Stimulated activated CD4-positive, alpha-beta T cell treated with anti-CD3 and anti-CD28 coated beads, Interleukin-1b, Interleukin-23, amount 100 ng/mL, for 48 hours (primary cell): ENCODE results near the gene TMEM60.
"Not testable (repeated sequence)": the region's sequence is repeated elsewhere in the genome, so short reads cannot be mapped to it uniquely, and the experiment has no call there.

Experiments used
- DNase-seq: peaks from one replicate; pipeline ENCODE4 v3.0.0-alpha.2; 2020

TMEM60 gene

DNA sequence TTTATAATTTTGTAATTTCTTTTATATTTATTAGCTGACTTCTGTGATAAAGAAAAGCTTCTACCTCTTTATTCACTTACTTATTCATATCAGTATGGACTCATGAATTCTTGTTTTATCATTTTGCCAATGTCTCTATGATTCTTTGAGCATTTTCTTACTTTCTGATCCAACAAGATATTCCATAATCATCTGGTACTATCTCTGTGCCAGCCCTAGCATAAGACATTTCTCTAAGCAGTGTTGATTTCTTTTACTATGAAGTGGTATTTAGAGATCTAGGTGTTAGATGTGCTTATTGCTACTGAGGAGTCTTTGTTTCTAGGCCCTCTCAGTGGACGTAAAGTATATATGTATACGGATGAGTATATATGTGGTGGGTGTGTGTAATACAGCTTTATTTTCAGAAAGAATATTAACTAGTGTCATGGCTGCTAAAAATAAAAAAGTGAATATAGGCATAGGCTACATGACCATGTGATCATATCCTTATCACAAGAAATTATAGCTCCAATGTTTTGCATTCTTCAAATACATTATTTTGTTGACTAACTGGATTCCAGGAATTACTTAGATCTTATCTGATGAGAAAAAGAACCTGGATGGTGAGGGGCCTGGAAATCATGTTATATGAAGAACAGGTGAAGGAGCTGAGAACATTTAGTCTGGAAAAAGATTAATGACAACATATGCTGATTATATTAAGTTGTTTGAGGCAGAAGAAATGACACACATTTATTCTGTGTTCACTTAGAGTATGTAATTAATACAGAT lies 13.5 kb upstream of the TMEM60 start:
- no peak for DNase-seq

DNA sequence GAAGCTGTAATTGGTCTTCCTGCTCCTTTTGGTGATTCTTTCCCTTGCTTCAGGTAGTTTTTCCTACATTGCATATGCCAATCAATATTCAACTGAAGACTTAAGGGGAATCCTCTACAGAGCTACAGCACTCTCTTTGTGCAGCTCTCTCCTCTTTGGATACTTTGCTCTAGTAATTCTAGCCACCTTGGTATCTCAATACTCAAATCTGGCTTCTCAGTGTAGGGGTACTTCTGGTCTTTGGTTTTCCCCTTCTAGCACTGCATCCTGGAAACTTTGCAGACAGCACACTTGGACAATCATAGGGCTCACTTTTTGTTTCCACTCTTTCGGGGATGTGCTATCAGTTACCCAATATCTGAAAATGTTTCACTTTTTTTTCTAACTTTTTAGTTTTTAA lies 10.3 kb upstream of the TMEM60 start:
- no peak for DNase-seq

DNA sequence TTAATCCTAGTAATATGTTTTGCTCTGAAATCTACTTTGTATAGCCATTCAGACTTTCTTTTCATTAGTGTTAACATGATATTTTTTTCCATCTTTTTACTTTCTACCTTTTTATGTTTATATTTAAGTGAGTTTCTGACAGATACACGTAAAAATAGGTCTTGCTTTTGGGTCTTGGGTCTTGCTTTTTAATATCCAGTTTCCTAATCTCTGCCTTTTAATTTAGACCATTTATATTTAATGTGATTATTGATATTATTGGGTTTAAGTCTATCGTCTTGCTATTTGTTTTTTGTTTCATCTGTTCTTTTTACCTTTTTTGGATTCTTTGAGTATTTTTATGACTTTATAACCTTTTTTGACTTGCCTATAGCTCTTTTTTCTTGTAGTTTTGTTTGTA lies 8.2 kb upstream of the TMEM60 start:
- no peak for DNase-seq

DNA sequence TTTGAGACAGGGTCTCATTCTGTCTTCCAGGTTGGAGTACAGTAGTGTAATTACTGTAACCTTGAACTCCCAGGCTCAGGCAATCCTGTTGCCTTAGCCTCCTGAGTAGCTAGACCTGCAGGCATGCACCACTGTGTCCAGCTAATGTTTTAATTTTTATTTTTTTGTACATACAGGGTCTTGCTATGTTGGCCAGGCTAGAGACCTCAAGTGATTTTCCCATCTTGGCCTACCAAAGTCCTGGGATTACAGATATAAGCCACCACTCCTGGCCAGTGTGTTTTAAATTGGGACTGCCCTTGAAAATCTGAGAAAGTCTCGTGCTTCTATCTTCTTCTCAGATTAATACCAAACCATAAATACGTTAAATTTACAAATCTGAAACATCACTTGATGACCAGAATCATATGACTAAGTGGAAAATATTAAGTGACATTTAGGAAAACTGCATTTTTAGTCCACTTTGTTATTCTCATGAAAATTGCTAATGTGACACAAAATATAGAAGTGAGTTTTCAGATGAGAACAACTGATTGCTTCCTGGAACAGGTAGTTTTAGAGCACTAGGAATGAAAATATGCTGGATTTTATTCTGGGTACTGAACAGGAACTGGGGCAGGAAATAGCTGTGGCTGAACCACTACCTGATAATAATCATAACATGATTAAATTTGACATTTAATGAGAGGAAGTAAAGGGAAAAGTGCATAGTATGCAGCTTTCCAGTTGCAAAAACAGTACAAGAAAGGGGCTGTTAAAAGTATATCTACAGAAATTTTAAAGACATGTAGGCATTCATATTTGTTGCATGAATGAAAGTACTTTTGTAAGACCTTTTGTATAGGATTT lies 4.5 kb upstream of the TMEM60 start:
- DNase-seq, result no peak

DNA sequence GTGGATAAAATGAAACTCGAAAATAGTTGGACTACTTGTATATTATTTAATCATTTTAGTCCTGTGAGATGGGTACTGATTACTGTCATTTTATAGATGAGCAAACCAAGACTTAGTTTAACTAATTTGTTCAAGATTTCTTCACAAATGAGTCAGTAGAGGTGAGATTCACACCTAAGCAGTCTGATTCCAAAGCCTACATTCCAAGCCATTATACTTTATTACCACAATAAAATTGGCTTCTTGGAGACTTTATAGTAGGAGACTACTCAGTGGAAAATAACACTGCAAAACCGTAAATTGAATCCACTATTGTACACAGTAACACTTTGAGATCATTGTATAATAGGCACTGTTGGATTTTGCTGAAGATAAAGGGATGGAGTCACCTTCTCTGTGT lies 2.5 kb upstream of the TMEM60 start:
- DNase-seq, result no peak

DNA sequence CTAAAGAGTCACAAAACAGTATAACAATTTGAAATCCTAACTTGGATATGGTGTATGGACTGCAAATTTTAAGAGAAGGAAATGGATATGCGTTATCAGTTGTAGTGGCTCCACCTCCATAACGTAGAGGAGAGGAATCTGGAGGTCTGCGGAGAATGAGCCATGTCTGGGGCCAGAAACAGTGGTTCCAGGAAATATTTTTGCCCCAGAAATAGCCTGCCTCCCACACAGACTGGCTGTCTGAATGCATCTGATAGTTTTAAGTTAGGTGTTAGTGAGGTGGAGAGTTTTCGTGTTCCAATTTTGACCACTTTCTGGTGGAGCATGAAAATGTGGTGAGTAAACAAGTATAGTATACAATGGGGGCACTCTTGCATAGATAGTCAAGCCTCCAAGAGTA lies 1.9 kb upstream of the TMEM60 start:
- no peak for DNase-seq

DNA sequence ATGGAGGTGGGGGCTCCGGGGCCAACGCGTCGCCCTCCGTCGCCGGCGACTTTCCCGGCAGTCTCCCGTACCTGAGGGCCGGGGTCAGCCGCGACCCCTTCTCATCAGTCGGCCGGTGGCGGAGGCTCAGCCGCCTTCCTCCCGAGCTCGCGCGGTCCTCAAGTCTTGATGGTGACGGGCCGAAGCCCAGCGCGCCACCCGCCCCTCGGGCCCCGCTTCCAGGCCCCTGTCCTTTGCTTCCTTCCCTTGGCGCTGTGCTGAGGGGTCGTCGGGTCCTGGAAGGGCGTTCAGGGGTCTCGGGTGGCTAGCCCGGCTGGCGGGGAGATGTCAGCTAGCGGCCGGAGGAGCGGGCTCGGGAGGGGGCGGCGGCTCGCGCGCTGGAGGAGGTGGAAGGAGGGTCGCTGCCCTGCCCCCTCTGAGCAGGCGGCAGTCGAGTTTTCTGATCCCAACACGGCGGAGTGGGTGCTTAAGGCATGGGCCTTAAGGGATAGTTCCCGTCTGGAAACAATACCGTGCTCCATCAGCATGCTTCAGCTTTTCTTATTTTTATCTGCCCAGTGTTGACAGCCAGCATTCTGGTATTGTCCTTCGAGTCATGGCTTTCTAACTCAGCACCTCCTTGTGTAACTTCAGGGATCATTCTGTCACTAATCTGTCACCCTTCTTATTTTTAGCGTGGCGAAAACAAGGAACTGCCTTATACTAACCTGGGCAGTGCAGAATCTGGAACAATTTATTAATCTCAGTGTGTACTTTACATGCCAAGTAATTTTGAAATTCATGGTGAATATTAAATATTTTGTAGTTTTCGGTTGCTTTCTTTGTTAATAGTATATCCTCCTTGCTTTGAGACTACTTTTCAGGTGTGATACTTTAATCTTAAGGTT lies 1.1 kb upstream of the TMEM60 start:
- peak; percentile 21 for DNase-seq

DNA sequence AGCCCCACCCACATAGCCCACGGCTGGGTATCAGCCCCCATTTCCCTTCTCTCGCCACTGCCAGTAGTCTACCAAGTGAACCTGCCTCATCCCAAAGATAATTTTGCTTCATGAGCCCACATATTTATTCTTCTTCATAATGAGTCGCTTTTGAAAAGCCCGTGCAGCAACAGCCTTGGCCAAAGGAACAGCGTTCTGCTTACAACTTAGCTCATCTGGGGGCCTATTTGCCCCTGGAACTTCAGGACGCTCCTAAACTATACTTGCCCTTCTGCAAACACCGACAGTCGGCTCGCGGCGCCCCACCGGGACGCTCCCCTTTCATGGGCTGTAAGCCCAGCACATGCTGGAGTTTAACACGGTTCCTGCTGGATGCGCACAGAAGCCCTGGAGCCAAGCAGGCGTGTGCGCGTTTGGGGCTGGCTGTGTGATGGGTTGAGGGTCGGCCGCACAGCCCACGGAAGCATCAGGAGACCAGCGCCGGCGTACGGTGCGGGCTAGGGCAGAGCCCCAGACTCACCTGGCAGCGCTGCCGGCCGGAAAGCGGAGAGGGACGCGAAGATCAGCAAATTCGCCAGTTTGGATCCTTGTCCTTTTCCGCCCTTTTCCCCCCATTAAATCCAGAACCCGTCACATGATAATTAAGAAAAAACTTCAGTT lies 370 bp downstream of the TMEM60 start:
- DNase-seq, result no peak

DNA sequence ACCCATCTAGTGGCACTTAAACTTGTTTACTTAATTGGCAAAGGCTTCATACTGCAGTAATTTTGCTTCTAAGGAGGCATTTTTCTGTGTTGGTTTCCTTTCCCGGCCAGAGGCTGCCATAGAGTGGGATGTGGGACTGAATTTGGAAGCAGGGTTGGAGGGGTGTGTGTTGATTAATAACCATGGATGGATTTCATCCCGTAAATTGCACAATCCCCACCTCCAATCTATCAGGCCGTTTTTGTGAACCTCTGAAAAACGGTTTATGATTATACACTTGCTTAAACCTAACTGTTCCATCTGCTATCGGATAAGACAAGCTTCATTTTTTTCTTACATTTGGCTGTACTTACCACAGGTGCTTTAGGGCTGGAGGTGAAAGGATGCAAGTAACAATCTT lies 1.3 kb downstream of the TMEM60 start:
- no peak for DNase-seq

DNA sequence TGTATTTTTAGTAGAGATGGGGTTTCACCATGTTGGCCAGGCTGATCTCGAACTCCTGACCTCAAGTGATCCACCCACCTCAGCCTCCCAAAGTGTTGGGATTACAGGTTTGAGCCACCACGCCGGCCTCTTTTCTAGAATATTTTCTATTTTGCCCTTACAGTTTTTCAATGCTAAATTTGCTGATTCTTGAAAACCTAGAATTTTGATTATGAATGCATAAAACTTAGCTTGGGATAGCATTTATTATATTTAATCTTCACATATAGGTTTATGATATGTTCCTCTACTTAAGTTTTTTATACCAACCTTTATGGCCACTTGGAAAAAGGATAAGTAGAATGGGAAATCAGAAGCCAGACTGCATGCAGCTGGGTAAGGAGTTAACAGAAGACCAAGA lies 2.1 kb downstream of the TMEM60 start:
- DNase-seq, result no peak

DNA sequence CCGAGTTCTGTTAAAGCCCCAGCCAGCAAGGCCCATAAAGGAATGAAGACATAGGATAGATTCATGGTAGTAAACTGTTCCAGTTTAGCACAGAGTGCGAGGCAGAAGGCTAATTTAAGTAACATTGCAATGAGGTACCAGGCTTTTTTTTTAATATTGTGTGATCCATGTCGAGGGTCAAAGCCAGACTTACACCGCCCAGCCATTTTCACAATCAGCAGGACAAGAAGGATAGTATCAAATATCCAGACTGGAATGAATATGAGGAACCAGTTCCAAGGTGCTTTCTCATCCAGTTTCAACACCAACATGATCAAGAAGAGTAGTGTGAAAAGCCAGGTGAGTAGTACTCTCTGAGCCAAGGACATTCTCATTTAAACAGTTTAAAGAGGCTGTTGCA lies 4.2 kb downstream of the TMEM60 start:
- no peak for DNase-seq

DNA sequence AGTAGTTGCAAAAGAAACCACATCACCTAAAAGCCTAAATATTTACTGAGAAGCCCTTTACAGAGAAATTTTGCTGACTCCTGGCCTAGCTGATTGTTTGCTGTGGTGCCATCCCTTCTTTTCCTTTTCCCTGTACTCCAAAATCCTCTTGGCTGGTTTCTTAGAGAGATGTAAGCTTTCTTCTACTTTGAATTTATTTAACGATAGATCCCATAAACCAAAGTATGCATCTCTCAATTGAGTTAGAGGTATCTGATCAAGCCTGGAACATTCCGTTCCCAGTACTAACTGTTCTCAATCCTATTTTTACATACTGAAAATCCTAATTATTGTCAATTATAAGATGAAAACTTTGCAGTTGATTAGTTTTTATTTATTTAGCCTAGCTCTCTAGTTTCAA lies 6.3 kb downstream of the TMEM60 start:
- no peak for DNase-seq

DNA sequence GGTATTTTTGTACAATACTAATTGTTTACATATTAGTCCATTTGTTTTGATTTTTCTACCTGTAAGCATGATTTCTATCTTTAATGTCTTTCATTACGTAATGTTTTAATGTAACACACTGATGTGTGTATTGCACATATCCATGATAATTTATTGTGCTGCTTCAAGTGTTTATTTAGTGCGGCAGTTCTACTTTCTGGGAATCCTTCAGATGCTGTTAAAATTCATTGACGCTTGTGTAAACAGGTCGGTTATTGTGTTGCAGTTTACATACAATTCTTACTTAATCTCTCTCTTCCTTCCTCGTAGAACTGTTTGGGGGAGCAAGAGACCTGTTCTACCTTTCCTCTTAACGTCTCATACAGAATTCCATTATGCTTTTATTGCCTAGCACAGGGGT lies 6.9 kb downstream of the TMEM60 start:
- DNase-seq, result no peak

DNA sequence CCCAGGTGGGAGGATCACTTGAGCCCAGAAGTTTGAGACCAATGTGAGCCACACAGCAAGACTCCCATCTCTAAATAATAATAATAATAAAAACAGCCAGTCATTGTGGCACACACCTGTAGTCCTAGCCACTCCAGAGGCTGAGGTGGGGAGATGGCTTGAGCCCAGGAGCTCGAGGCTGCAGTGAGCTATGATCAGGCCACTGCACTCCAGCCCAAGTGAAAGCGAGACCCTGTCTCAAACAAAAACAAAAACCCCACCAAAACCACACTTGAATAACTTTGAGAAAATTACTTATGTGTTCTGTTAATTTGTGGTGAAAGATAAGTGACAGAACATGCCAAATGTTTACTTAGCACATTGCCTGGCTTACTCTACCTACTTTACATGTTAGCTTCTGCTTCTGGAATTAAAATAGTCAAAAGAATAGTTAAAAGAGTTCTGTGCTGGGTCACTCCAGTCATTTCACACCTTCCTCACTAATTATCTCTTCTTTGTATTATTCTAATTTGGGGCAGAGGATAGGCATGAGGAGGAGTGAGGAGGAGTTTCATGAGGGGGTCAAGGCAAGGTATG lies 9.8 kb downstream of the TMEM60 start:
- DNase-seq, result no peak

DNA sequence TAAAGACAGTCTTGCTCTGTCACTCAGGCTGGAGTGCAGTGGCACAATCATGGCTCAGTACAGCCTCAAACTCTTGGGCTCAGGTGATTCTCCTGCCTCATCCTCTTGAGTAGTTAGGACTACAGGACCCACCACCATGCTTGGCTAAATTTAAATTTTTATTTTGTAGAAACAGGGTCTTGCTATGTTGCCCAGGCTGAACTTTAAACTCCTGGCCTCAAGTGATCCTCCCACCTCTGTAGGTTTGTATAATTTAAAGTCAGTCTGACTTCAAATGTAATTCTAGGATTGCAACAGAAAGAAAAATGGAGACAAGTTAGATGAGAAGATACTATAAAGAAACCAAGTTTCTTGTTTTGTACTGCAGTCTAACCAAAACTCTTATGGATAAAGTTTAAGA lies 11.5 kb downstream of the TMEM60 start:
- DNase-seq, result no peak

DNA sequence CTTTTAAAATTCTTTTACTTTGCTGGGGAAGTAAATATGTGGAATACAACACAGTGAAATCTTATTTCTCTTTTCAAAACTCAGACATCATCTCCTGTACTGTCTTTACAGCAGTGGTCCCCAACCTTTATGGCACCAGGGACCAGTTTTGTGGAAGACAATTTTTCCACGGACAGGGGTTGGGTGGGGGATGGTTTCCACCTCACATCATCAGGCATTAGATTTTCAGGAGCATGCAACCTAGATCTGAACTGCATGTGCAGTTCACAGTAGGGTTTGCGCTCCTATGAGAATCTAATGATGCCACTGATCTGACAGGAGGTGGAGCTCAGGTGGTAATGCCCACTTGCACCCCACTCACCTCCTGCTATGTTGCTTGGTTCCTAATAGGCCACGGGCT lies 12.2 kb downstream of the TMEM60 start:
- DNase-seq, result no peak

DNA sequence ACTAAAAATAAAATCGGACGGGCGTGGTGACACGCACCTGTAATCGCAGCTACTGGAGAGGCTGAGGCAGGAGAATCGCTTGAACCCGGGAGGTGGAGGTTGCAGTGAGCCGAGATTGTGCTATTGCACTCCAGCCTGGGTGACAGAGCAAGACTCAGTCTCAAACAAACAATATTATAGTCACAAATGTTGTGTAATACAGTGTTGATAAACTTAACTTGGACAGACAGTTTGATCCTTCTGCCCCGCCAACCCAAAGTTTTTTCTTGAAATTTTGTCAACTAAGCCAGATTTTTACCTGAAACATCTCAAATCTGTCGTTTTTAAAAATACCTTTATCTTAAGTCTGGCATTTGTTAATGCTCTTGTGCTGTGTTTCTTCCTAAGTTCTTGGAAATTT lies 13.8 kb downstream of the TMEM60 start:
- not testable (repeated sequence) for DNase-seq

DNA sequence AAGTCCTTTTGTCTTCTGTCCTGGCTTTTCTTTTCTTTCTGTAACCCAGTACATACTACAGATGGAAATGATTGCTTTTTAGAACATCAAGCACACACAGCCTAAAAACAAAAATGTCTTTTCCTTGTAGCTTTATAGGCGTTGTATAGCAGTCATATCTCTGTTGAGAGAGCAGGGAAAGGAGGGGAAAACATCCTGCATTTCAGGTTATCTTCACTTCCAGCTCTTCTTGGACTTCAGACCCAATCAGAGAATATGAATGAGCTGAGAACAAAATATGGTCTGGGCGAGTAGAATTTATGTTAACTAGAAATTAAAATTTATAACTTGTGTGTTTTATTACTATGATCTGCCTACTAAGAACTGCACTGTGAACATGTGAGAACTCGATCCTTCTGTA lies 14.7 kb downstream of the TMEM60 start:
- DNase-seq, result no peak

DNA sequence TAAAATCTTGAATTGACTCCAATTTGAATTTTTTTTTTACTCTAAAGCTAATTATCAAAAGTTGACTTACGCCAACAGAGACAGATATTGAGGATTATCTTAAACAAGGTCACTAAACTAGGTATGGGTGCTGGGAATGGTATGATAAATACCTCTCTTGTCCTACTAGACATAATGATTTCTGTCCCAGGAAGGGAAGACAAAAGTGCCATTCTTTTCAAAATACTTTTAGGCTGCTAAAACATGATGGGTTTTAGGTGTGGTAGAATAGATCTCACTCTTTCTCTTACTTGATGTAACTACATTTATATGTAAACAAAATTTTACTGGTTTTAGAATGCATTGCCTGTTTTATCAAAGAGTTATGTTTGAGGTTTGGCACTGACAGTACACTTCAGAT lies 15.1 kb downstream of the TMEM60 start:
- DNase-seq, result no peak

DNA sequence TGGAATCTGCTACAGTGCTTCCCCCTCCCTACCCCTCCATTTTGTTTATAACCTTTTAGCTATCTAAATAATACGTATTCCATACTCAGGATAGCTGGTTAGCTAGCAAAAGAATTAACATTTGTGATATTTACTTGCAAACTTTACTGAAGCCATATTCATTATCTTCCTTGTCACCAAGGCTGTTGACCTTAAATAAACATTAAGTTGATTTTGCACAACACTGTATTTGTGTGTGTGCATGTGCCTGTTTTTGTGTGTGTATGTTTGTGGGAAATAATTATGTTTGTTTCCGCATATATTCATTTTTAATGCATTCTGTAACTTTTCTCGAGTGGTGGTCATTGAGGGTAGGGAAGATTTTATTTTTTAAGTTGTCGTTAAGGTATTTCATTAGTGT lies 15.9 kb downstream of the TMEM60 start:
- no peak for DNase-seq

DNA sequence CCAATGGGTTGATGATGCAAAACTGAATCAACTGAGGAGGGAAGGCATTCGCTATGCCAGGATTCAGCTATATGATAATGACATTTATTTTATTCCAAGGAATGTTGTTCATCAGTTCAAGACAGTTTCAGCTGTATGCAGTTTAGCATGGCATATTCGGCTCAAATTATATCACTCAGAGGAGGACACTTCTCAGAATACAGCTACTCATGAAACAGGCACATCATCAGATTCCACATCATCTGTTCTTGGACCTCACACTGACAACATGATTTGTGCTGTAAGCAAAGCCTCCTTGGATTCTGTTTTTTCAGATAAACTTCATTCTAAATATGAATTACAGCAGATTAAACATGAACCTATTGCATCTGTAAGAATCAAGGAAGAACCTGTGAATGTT lies 19.7 kb downstream of the TMEM60 start:
- DNase-seq, result no peak

DNA sequence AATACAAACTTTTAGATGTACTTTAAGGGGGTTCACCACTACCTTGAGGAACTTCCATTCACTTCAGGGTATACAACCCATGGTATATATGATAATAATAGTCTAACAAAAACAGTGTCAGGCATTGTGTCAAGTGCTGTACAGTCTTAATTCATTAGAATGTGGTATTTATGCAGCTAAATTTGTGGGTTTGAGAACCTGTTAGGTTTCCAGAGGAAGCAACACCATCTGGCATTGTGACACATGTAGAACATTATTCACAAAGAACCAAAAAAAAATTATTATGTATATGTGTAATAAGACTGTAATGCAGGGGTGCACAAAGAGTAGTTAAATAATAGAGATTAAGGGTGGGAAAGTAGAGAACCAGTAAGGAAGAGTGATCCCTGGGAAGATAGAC lies 26.3 kb downstream of the TMEM60 start:
- DNase-seq, result no peak

DNA sequence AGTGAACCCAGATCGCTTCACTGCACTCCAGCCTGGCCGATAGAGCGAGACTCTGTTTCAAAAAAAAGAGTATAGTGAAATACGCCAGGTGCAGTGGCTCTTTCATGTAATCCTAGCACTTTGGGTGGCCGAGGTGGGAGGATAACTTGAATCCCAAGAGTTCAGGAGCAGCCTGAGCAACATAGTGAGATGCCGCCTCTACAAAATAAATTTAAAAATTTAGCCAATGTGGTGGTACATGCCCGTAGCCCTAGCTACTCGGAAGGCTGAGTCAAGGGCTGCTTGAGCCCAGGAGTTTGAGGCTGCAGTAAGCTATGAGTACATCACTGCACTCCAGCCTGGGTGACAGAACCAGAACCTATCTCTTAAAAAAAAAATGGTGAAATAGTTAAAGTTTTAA lies 27.9 kb downstream of the TMEM60 start:
- DNase-seq, result no peak
